ENCODE data around the gene MR1. TPM values are rescaled to one million over a fixed set of nuclear protein-coding genes. Genes with fewer than 3 reads are reported as not detected.
A peak's percentile ranks its signal among the peaks of the same experiment; 100 is the strongest.

MR1 gene
- total and polyA plus RNA-seq, 2 donors (not counting 1 experiment from before 2014, with no cell fraction given): 41.6 to 42.1 TPM

- no peak overlapping the region for H2AFZ ChIP-seq (ENCODE audit: low read length)
- H3K4me3 ChIP-seq (replicated peaks in 1 of 4; ENCODE audit: control extremely low read depth in 1 of 4, insufficient read depth in 1 of 4, low read depth in 3 of 4, low read length in 4 of 4): peak overlapping the region; percentile 57 to 87 (median 64)
- H4K20me1 ChIP-seq (ENCODE audit: control insufficient read depth, extremely low read depth, insufficient read depth, low read length): no peaks in the 10 kb centered on the region
- peaks cover 49% of the 10 kb centered on the region for H3K4me1 ChIP-seq (ENCODE audit: control insufficient read depth, extremely low read depth, insufficient read depth, low read length)
- peak overlapping the region; percentile 84 for H3K27ac ChIP-seq (ENCODE audit: insufficient read depth, low read length)
- no peaks in the 10 kb centered on the region for H3K9me3 ChIP-seq (ENCODE audit: control insufficient read depth, insufficient read depth, low read depth, low read length)
- no peaks in the 10 kb centered on the region for H3K36me3 ChIP-seq (ENCODE audit: control insufficient read depth, insufficient read depth, low read length)
- no peak for TF ChIP-seq CTCF (conservative IDR thresholded peaks at IDR 0.05 in 1 of 2, IDR thresholded peaks at IDR 0.05 in 1 of 2; ENCODE audit: low read depth in 1 of 2, low read length in 2 of 2)
- TF ChIP-seq EZH2 (IDR thresholded peaks at IDR 0.05; ENCODE audit: low read length, missing control alignments): no peak
- H3K27me3 ChIP-seq (ENCODE audit: control insufficient read depth, insufficient read depth, low read length): no peaks in the 10 kb centered on the region
- H3K4me2 ChIP-seq (ENCODE audit: extremely low read depth, insufficient read depth, low read length): peak overlapping the region; percentile 83
- DNase-seq (ENCODE audit: low read depth in 2 of 2): no peak
- H3K9ac ChIP-seq (ENCODE audit: insufficient read depth, low read length): peak overlapping the region; percentile 89
- H3K79me2 ChIP-seq (ENCODE audit: control insufficient read depth, insufficient read depth, low read length): peaks cover 6% of the 10 kb centered on the region
Measured at GRCh38 chr1:181104042-181104789, 70.4 kb downstream of the MR1 start.

GRCh38 chr1:181104790-181105133 lies 71.0 kb downstream of the MR1 start:
- peak overlapping the region; percentile 89 for H3K9ac ChIP-seq (ENCODE audit: insufficient read depth, low read length)
- peak overlapping the region; percentile 57 to 87 (median 64) for H3K4me3 ChIP-seq (replicated peaks in 1 of 4; ENCODE audit: control extremely low read depth in 1 of 4, insufficient read depth in 1 of 4, low read depth in 3 of 4, low read length in 4 of 4)
- H3K27me3 ChIP-seq (ENCODE audit: control insufficient read depth, insufficient read depth, low read length): no peaks in the 10 kb centered on the region
- H3K9me3 ChIP-seq (ENCODE audit: control insufficient read depth, insufficient read depth, low read depth, low read length): no peaks in the 10 kb centered on the region
- no peaks in the 10 kb centered on the region for H3K36me3 ChIP-seq (ENCODE audit: control insufficient read depth, insufficient read depth, low read length)
- DNase-seq (ENCODE audit: low read depth in 2 of 2): peak in 1 of 2 donors; percentile 35
- H4K20me1 ChIP-seq (ENCODE audit: control insufficient read depth, extremely low read depth, insufficient read depth, low read length): no peaks in the 10 kb centered on the region
- peak overlapping the region; percentile 83 for H3K4me2 ChIP-seq (ENCODE audit: extremely low read depth, insufficient read depth, low read length)
- H3K79me2 ChIP-seq (ENCODE audit: control insufficient read depth, insufficient read depth, low read length): peaks cover 6% of the 10 kb centered on the region
- H3K4me1 ChIP-seq (ENCODE audit: control insufficient read depth, extremely low read depth, insufficient read depth, low read length): peaks cover 49% of the 10 kb centered on the region
- peak overlapping the region; percentile 84 for H3K27ac ChIP-seq (ENCODE audit: insufficient read depth, low read length)
- no peak overlapping the region for H2AFZ ChIP-seq (ENCODE audit: low read length)
- TF ChIP-seq EZH2 (IDR thresholded peaks at IDR 0.05; ENCODE audit: low read length, missing control alignments) (no peak), CTCF (conservative IDR thresholded peaks at IDR 0.05 in 1 of 2, IDR thresholded peaks at IDR 0.05 in 1 of 2; ENCODE audit: low read depth in 1 of 2, low read length in 2 of 2) (no peak)

- no peaks in the 10 kb centered on the region for H3K36me3 ChIP-seq (ENCODE audit: control insufficient read depth, insufficient read depth, low read length)
- H2AFZ ChIP-seq (ENCODE audit: low read length): peak overlapping the region; percentile 59
- peaks cover 43% of the 10 kb centered on the region for H3K4me1 ChIP-seq (ENCODE audit: control insufficient read depth, extremely low read depth, insufficient read depth, low read length)
- no peaks in the 10 kb centered on the region for H4K20me1 ChIP-seq (ENCODE audit: control insufficient read depth, extremely low read depth, insufficient read depth, low read length)
- TF ChIP-seq CTCF (conservative IDR thresholded peaks at IDR 0.05 in 1 of 2, IDR thresholded peaks at IDR 0.05 in 1 of 2; ENCODE audit: low read depth in 1 of 2, low read length in 2 of 2): no peak
- no peak for TF ChIP-seq EZH2 (IDR thresholded peaks at IDR 0.05; ENCODE audit: low read length, missing control alignments)
- H3K9me3 ChIP-seq (ENCODE audit: control insufficient read depth, insufficient read depth, low read depth, low read length): no peaks in the 10 kb centered on the region
- H3K4me2 ChIP-seq (ENCODE audit: extremely low read depth, insufficient read depth, low read length): peak overlapping the region; percentile 83
- H3K27me3 ChIP-seq (ENCODE audit: control insufficient read depth, insufficient read depth, low read length): no peaks in the 10 kb centered on the region
- peak; percentile 86 to 90 for DNase-seq (ENCODE audit: low read depth in 2 of 2)
- peak overlapping the region; percentile 84 for H3K27ac ChIP-seq (ENCODE audit: insufficient read depth, low read length)
- peak overlapping the region; percentile 89 for H3K9ac ChIP-seq (ENCODE audit: insufficient read depth, low read length)
- H3K4me3 ChIP-seq (replicated peaks in 1 of 4; ENCODE audit: control extremely low read depth in 1 of 4, insufficient read depth in 1 of 4, low read depth in 3 of 4, low read length in 4 of 4): peak overlapping the region; percentile 57 to 87 (median 64)
- peaks cover 6% of the 10 kb centered on the region for H3K79me2 ChIP-seq (ENCODE audit: control insufficient read depth, insufficient read depth, low read length)
Measured at GRCh38 chr1:181105134-181106021, 71.6 kb downstream of the MR1 start.
